ENCODE measurements around the gene NKD2.
"Not testable (repeated sequence)": the region's sequence is repeated elsewhere in the genome, so short reads cannot be mapped to it uniquely, and the experiment has no call there.

NKD2 gene

DNA sequence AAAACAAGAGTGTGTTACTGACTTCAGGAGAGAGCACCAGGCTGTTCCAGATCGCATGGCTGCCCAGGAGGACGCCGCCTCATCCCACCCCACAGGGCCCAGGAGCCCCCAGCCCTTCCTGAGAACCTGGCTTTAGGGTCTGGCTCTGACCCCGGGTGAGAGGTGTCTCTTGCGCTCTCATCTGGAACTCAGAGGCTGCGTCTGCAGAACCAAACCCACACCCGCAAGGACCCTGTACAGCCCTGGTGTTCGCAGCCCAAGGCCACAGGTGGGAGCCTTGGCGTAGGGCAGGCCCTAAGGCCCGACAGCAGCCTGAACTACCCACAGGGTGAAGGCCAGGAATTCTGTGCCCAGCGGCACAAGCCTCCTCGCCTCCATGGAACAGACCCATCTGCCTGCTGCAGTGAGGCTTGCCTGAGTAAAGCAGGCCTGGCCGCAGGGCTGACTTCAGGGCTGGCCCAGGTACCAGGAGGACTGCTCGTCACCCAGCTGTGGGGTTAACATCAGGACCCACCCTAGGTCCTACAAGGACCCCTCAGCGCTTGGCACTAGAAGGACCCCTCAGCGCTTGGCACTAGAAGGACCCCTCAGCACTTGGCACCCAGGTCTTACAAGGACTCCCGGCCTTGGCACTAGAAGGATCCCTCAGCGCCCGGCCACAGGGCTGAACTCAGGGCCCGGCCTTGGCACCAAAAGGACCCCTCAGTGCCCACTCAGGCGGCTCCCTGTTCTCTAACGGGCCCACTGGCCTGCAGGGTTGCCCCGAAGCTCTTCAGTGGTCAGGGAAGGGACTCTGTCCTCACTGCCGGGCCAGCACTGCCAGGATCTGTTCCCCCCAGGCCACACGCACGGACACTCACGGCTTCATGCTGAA lies 48.2 kb downstream of the NKD2 start:
- TF ChIP-seq, protein P1, sequence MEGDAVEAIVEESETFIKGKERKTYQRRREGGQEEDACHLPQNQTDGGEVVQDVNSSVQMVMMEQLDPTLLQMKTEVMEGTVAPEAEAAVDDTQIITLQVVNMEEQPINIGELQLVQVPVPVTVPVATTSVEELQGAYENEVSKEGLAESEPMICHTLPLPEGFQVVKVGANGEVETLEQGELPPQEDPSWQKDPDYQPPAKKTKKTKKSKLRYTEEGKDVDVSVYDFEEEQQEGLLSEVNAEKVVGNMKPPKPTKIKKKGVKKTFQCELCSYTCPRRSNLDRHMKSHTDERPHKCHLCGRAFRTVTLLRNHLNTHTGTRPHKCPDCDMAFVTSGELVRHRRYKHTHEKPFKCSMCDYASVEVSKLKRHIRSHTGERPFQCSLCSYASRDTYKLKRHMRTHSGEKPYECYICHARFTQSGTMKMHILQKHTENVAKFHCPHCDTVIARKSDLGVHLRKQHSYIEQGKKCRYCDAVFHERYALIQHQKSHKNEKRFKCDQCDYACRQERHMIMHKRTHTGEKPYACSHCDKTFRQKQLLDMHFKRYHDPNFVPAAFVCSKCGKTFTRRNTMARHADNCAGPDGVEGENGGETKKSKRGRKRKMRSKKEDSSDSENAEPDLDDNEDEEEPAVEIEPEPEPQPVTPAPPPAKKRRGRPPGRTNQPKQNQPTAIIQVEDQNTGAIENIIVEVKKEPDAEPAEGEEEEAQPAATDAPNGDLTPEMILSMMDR (IDR thresholded peaks at IDR 0.05; ENCODE audit: low read depth, low read length): no peak
- H3K4me3 ChIP-seq (ENCODE audit: low read depth, low read length): no peak overlapping the region

DNA sequence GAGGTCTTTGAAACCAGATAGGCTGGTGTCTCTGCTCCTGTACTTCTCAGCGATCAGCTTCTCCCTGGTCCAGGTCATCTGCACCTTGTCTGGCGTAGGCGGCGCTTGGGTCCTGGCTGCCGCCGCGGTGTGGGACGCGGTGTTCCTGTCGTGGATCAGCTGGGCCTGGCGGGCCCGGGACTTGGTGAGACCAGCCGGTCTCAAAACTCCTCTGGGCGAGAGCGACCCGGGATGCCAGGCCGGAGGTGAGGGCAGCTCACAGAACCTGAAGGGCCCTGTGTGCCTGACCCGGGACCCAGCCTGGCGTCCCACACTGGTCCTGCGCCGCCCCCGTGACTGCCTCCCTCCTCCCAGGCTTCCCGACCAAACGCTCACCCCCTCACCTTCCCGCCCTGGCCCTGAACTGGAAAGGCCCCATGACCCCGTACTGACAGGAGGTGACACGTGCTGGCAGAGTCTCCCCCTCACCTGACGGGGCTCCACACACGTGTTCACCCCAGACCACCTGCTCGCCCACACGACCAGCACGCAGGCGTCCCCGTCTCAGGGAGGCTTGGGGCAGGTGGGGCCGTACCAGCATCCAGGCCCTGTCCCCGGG lies 49.0 kb downstream of the NKD2 start:
- H3K4me3 ChIP-seq (ENCODE audit: low read depth, low read length): no peak overlapping the region
- TF ChIP-seq, protein P1 (IDR thresholded peaks at IDR 0.05; ENCODE audit: low read depth, low read length): no peak

DNA sequence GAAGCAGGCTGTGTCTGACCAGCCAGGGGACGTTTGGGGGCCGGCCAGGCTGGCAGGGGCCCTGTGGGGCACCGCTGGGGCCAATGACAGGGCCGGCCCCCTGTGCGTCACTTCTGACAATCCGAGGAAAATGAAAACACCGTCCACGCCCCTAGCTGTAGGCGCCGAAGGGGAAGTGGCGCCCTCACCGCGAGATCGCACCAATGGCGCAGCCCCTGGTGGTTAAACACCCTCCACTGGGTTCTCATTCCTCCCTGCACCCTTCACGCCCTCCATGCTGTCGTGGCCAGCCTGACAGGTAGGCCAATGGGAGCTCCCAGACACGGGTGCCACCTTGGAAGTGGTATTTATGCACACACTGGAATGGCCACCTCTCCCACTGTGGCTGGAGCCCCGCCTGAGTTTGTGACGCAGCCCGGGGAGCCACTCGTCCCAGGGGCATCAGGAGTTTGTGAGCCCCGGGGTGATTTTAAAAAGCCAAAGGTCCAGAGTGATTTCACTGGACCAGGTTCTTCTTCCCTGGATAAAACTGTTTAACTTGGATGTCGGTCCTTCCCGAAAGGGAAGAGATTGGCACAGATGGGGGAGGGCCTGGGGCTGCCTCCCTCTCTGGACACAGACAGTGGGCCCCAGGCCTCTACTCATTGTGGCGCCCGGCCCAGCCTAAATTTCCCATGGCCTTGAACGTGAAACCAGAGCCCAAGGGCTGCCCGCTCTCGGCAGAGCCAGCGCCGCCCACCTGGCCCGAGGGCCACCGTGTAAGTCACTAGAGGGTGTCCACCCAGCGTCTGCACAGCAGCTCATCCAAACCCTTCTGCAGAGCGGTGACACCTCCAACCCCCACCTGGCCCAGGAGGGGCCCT lies 49.7 kb downstream of the NKD2 start:
- no peak overlapping the region for H3K4me3 ChIP-seq (ENCODE audit: low read depth, low read length)
- TF ChIP-seq, protein P1 (IDR thresholded peaks at IDR 0.05; ENCODE audit: low read depth, low read length): no peak

DNA sequence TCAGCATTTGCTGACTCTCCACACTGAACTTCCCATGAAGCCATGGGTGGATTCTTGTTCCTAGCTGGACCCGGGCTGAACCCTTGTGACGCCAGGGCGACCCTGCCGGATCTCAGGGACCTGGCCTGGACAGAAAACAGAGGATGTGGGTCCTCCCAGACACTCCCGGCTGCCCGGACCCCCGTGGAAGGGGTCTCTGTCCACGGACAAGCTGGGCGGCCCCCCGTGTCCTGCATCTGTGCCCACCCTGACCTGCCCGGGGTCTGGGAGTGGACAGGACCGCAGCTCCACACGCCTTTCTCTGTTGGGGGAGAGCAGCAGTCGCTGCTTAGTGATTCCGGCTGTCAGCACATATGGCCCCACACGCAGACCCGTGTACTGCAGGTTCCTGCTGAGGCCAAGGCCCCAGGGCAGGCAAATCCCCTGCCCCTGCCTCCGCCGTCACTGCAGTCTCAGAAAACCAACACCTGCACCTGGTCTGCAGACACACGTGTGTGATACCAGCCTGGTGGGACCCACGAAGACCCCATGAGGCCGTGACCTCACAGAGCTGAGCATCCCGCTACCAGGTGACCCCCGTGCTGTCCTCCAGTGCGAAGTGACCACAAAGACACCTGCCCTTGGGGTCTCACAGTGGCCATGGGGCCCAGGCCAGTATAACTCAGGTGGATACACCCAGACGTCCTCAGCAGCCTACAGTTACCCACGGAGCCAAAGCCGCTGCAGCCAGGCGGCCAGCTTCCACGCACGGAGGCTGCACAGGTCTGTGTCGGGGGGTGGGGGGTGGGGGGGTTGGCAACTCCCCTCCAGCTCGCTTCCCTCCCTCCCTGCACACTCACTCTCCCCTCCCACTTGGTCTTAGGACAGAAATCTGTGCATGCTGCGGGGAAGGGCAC lies 50.6 kb downstream of the NKD2 start:
- H3K4me3 ChIP-seq (ENCODE audit: low read depth, low read length): no peak overlapping the region
- TF ChIP-seq, protein P1 (IDR thresholded peaks at IDR 0.05; ENCODE audit: low read depth, low read length): no peak

DNA sequence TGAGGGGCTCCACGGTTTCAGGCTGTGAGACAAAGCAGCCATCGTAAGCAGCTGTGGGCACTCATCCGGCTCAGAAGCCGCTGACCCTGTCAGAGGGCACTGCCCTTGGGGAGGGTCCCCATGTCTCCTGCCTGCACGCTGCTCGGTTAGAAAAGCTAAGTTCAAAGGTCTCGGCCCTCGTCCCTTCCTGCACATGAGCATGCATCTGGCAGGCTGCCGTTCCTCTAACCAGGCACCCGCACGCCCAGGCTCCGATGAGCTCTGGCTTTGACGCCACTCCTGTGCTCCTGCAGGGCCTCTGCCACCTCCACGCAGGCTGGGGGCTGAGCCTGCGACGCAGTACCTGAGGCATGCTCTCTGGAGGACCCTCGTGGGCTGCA lies 51.3 kb downstream of the NKD2 start:
- H3K4me3 ChIP-seq (ENCODE audit: low read depth, low read length): no peak overlapping the region
- TF ChIP-seq, protein P1 (IDR thresholded peaks at IDR 0.05; ENCODE audit: low read depth, low read length): no peak

DNA sequence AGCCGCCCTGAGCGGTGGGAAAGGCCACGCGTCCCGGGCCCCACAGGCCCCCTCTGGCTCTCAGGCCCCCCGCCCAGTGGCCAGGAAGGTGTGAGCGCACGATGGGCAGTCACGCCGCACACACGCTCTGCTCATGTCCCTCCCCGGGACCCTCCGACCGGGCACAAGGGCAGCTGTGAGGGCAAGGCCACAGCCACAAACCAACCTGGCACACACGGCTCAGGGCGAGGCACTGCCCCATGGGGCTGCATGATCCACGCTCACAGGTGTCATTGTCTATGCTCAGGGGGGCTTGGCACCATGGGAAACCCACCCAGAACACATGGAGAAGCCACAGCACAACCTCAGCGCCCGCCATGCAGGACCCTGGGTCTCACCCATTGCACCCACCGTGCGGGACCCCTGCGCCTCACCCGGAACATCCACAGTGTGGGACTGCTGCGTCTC lies 52.0 kb downstream of the NKD2 start:
- TF ChIP-seq, protein P1 (IDR thresholded peaks at IDR 0.05; ENCODE audit: low read depth, low read length): no peak

DNA sequence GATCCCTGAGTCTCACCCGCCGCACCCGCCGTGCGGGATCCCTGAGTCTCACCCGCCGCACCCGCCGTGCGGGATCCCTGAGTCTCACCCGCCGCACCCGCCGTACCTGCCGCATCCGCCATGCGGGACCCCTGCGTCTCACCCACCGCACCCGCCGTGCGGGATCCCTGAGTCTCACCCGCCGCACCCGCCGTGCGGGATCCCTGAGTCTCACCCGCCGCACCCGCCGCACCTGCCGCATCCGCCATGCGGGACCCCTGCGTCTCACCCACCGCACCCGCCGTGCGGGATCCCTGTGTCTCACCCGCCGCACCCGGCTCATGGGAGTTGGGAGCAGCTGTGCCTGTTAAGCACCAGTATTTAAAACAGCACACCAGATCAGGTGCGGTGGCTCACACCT lies 52.7 kb downstream of the NKD2 start:
- H3K4me3 ChIP-seq (ENCODE audit: low read depth, low read length): not testable (repeated sequence)

More for the DNA sequence above, 52.0 kb downstream of the NKD2 start:
- H3K4me3 ChIP-seq (ENCODE audit: low read depth, low read length): no peak overlapping the region
